EL (cell line): ENCODE data around the gene AGBL4.

Source experiments
- DNase-seq: peaks from one replicate; pipeline ENCODE4 v3.0.0-alpha.2; 2016

AGBL4 gene

DNA sequence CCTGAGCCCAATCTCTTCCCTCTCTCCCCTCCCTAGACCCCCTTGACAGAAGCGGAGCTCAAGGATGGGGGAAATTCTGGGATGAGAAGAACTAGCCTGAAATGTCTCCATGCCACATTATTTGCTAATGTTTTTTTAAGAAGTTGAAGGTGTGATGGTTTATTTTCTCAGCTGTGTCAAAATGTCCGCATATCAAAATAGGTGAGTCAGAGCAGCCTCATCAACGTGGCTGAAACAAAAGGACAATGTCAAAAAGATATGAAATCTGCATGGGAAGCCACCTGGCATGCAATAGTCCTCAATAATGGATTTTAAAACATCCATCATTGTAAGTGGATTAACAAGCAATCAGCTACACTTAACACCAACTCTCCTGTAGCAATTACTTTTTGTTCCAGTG, 1348.5 kb downstream of the AGBL4 start:
- no peak for DNase-seq

DNA sequence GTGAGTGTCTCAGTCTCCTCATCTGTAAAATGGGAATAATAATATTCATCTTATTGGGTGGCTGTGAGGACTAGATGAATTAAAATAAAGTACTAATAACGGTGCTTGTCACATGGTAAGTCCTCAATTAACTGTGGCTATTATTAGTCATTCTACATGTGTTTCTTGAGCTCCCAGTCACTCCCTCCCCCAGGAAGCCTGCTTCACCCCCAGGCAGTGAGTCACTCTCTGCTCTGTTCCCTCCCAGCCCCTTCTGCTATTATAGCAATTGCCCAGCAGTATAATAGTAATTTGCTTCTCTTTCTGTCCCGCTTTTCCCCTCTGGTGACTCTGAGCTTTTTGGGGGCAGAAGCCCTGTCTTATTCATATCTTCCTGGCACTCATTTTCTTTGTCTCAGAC, 1349.1 kb downstream of the AGBL4 start:
- DNase-seq, result peak; percentile 31

DNA sequence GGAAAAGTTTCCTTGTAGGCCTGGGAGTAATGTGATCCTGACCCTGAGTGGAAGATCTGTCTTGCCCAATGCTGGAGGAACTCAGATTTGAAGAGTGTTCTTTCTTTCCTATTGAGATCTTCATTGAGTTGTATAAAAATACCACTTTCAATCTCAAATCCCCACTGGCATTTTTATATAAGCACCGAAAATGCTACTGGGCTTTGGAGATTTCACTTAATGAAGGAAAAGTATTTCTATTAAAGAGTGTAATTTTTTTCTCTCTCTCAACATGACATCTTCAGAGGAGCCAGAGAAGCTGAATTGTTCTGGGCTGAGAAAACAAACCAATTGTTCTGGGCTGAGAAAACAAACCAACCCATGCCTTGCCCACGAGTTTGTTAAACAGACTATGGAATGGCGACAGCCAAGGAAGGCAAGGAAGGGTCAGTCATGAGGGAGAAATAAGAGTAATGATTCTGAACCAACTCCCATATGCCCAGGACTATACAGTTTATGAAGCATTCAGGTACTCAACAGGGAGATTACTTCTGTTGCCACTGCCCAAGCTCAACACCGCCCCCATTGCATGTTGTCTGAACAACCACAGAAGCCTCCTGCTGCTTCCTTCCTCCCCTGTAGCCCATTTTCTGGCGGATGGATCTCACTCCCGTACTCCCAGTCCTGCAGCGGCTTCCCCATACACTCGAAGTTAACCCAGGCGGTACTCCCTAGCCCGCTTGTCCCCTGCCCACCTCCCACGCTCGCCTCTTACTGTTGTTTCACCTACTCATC, 1350.2 kb downstream of the AGBL4 start:
- DNase-seq, result no peak

DNA sequence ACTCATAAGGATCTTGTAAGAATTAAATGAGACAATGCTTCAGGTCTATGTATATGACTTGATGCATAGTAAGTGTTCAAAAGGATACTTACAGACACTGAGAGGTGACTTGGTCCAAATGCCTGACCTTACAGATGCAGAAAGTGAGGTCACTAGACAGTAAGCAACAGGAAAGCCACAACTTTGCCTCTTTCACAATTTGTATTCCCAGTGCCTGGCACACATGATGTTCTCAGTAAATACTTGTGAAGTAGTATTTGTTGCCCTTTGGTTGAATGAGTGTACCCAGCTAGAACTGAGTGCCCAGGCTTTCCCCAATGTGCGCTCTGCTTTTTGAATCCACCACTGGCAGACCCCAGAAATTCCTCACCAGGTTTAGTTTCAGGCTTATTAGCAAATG, 1352.2 kb downstream of the AGBL4 start:
- DNase-seq, result no peak

DNA sequence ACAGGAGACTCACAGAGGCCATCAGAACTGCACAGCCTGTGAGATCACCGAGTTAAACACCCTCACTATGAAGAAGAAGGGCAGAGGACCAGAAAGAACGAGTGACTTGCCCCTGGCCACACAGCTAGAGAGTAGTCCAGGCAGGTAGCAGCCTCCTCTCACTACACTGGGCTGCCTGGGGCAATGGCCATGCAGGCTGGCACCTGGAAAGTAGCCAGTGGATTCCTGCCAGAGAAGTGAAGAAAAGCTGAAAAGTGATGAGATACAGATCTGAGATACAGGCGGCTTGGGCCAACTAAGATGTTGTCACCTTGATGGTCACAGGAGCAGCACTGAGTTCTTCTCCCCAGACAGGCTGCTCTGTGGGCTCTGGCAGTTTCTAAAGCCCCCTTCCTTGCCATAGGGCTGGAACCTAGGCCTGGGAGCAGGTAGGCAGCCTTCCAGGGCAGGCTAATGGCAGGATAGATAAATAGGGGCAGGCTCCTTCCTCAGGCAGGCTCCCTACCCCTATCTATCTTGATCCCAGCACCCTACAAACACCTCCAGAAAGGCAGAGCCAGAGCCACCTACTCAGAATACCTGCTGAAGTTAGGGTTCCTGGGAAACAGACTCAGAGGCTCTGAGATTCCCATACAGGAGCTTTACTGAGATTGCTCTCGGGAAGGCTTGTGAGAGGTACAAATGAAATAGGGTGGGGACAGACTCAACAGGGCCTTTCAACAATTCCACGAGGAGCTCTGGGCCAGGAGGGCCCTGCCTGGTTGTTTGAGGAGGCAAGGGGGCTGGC, 1353.3 kb downstream of the AGBL4 start:
- DNase-seq, result no peak

GRCh38 chr1:48668339-48668738, 1355.4 kb downstream of the AGBL4 start:
- DNase-seq, result no peak

DNA sequence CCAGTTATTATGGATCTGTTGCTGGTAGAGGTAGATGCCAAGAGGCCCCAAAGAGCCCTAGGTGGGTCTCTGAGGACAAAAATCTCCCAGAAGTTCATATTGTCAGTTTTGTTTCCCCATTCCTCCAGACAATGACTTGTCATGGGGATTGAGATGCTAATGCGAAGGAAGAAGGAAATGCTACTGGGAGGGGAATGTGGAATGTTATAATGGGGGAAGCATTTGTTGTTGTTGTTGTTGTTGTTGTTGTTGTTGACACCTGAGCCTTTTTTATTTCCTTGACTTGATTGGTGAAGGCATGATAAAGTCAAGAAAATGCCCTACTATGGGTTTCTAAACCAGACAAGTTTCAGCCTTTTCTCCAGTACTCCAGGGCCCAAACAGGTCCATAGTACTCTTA, 1356.0 kb downstream of the AGBL4 start:
- no peak for DNase-seq

GRCh38 chr1:48665708-48666407, 1357.9 kb downstream of the AGBL4 start:
- DNase-seq, result no peak

- no peak for DNase-seq
These were observed 1361.9 kb downstream of the AGBL4 start for GRCh38 chr1:48661726-48662463.

DNA sequence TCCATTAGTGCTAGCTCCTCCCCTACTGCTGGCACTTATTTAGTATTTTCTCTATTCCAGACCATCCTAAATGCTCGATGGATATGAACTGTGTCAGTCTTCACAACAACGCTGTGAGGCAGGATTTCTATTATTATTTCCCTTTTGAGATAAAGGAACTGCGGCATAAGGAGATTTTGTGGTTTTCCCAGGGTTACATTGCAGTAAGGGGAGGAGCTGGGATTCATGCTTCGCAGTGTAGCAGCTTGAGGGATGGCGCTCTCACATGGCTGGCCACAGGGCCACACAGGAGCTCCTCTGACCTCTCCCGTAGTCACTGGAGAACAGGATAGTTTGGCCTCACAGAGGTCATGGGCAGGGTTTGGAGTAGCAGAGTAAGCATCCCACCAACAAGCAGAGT, 1364.0 kb downstream of the AGBL4 start:
- no peak for DNase-seq

DNA sequence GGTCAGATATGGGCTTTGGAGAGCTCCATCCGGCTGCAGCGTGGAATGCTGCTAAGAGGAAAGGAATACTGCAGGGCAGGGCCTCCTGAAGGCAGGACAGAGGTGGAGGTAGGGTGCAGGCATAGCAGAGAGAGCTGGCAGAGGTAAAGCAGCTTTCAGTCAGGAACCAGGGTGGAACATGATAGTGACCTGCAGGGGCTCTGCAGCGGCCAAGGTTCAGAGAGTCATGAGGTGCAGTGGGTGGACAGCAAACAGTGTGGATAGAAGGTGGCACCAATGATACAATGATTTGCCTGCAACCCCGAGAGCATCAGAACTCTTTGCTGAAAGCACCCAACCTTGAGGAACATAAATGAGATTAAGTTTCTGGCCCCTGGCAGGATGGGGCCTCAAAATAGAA, 1366.3 kb downstream of the AGBL4 start:
- no peak for DNase-seq

DNA sequence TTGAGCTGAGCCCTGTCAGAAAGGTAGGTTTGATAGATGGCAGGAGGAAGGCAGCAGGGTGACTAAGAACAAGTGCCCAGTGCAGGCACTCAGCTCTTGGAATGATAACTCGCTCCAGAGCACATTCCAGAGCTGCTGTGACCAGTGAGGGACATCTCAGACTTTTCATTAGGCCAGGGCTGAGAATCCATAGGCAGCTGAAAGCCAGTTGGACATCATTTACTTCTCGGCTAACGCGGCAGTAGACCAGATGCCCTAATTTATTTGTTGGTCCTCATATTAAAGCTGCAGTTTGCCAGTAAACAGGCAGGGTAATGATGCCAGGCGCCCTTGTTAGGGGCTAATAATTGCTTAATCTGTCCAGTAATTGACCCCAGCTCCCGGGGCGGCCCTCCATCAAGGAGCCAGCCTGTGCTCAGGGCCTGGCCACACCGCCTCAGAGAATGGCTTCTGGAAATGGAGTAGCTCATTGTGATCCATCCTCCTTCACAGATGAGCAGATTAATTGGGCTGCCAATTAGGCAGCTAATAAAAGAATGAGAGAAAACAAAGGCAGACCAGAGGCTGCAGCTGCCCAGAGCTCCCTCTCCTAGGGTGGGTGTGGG, 1369.0 kb downstream of the AGBL4 start:
- no peak for DNase-seq

DNA sequence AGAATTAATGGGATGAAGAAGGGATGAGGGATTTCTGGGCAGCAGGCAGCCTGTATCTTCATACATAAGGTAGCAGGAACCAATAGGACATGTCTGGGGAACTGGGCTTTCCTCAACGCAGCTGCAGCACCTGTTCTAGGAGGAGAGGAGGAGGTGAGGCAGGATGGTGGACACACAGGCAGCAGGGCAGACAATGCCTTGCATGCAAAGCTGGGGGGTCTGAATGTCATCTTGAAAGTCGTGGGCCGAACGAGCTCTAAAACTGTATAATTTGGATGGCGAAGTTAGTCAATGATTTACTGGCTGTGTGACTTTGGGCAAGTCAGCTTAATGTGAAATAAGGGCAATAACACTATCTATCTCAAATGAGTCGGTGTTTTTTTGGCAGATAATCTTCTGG, 1371.4 kb downstream of the AGBL4 start:
- DNase-seq, result no peak

DNA sequence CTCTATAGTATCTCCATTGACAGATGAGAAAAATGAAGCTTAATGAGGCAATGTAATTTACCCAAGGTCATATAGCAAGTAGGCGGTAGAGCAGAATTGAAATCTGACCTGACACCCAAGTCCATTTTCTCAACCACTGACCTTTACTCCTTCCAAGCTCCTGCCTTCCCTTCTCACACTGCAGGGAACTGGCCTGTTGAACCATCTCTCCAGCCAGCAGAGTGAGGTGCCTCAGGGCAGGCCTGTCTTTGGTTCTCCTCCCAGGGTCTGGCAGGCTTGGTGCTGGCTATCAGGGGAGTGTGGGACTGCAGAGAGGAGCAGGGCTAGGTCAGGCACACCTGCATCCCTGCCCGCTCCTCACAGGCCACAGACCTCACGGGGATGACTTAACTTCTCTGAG, 1373.9 kb downstream of the AGBL4 start:
- no peak for DNase-seq

DNA sequence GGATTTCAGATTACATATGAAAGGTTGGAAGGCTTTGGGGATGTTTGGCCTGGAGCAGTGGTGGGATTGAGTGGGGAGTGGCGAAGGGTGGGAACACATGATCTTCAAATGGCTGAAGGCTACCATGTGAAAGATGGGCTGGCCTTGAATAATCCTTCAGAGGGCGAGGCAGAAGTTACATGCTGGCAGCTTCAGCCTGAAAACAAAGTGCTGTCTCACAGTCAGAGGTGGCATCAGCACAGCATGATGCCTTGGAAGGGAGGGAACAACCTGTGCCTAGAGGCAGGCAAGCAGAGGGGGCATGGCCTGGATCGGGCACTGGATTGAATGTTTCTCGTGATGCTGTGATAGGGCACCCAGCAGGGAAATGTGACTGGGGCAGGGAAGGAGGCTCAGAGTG, 1377.9 kb downstream of the AGBL4 start:
- no peak for DNase-seq

DNA sequence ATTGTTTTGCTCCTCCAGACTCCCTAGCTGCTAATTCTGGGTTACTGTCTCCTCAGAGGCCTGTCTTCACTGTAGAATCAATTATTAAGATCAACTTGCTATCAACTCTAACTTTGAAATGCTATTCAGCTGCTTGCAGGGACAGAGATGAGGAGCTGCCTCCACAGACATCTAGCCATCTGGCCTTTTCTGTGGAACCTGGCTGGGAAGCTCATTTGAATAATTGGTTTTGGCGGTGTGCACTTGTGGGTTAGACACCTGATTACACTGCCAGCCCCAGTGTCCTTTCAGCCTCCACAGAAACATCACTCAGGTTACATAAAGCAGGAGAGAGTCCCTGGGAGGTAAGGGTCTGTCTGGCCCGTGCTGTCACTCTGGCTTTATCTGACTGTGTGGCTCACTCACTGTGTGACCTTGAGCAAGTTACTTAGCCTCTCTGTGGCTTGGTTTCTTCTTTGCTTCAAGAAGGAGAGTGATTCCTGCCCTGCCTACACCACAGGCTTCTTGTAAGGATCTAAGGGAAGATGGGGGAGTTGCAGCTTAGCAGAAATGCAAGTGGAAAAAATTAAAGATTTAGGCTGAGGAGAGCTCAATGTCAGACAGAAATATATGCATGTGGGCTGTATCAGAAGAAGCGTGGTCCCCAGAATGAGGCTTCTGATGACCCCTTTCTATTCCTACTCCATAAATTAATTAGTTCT, 1378.7 kb downstream of the AGBL4 start:
- no peak for DNase-seq

DNA sequence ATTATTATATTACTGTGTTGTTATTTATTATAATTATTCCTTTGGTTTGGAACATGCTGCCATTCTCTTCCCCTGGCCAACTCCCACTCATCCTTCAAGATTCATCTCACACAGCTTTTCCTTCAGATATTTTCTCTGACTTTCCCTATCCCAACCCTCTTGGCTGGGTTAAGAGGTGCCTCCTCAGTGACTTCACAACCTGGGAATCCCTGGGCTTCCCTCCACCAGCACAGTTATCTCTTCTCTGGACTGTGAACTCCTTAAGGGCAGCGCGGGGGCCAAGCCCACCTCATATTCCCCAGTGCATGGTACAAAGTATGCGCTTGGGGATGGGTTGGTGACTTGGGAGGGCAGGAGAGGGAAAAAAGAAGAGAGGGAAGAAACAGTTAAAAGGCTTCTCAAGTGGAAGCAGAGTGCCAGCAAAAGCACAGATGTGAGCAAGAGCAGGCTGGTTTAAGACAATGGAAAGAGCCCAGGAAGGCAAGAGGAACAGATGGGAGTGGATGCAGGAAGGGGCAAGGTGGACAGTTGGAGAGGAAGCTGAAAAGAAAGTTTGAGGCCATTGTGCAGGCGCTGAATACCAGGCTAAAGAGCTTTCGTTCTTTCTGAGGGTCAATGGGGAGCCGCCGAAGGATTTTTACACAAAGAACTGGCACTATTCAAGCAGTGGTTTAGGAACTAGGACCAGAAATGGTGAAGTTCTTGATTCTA, 1379.4 kb downstream of the AGBL4 start:
- DNase-seq, result no peak

DNA sequence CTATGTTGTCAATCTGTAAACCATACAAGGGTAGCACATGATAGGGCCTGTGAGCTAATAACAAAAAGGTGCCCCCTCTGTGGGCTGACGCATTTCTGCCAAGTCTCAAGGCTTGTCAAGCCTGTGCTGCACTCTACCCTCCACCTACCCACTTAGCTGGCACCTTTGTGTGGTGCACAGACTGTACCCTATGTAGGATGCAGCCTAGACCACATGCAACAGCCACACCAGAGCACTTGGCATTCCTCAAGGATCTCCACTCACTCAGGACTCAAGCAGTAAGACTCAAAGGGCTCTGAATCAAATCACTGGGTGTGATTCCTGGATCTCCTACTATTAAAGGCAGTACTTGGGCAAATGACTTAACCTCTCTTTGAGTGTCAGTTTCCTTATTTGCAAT, 1380.6 kb downstream of the AGBL4 start:
- DNase-seq, result no peak

DNA sequence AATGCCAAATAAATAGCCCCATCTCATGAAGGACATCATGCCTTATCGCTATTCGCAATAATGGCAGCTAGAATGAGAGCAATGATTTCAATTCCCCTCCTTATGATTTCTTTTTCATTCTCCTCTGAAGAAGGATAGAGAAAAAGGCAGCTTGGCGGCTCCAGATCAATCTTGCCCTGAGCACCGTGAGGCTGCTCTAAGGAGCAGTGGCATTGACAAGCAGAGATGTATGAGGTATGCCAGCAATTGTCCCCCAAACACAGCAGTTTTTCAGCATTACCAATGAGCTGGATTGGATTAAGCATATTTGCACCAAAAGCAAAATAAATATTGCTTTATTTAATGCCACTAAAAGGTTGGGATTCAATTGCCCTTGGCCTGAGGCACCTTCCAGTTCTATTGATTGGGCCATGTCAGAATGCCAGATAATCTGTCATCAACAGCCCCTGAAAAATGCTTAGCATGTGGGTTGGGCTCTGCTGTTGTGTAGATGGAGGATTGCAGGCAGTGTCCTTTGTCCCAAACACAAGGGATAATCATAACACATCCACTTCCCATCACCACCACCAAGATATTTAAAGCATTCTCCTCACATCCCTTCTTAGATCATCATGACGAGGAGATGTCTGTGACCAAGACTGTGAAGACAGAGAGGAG, 1382.8 kb downstream of the AGBL4 start:
- DNase-seq, result no peak

- no peak for DNase-seq
These were observed 1393.9 kb downstream of the AGBL4 start for GRCh38 chr1:48629867-48630266.

- DNase-seq, result no peak
These were observed 1396.3 kb downstream of the AGBL4 start for GRCh38 chr1:48627486-48627885.
